ENCODE measurements around the gene SNX10.

SNX10 gene

GRCh38 chr7:26343837-26344236, 52.2 kb downstream of the SNX10 start:
- Mint-ChIP-seq H3K27me3 (ENCODE audit: low read depth, poor library complexity) (peaks cover 6% of the 10 kb centered on the region), H3K4me3 (no peak overlapping the region), H3K36me3 (ENCODE audit: low read depth) (peaks cover 10% of the 10 kb centered on the region), H3K27ac (no peak overlapping the region), H3K9me3 (no peaks in the 10 kb centered on the region), H3K4me1 (peaks cover 41% of the 10 kb centered on the region)
- no peak for TF ChIP-seq CTCF (IDR thresholded peaks at IDR 0.05)
- no peak for DNase-seq

GRCh38 chr7:26345202-26345601, 53.5 kb downstream of the SNX10 start:
- H3K4me3 Mint-ChIP-seq = no peak overlapping the region
- DNase-seq = no peak
- H3K4me1 Mint-ChIP-seq = peaks cover 51% of the 10 kb centered on the region
- H3K27ac Mint-ChIP-seq = no peak overlapping the region
- H3K9me3 Mint-ChIP-seq = no peaks in the 10 kb centered on the region
- peaks cover 6% of the 10 kb centered on the region for H3K27me3 Mint-ChIP-seq (ENCODE audit: low read depth, poor library complexity)
- TF ChIP-seq CTCF (IDR thresholded peaks at IDR 0.05) = no peak
- peaks cover 10% of the 10 kb centered on the region for H3K36me3 Mint-ChIP-seq (ENCODE audit: low read depth)

GRCh38 chr7:26345837-26346236, 54.2 kb downstream of the SNX10 start:
- H3K4me3 Mint-ChIP-seq = no peak overlapping the region
- no peak for DNase-seq
- peaks cover 51% of the 10 kb centered on the region for H3K4me1 Mint-ChIP-seq
- H3K36me3 Mint-ChIP-seq (ENCODE audit: low read depth) = peaks cover 10% of the 10 kb centered on the region
- peaks cover 6% of the 10 kb centered on the region for H3K27me3 Mint-ChIP-seq (ENCODE audit: low read depth, poor library complexity)
- TF ChIP-seq CTCF (IDR thresholded peaks at IDR 0.05) = no peak
- no peak overlapping the region for H3K27ac Mint-ChIP-seq
- no peaks in the 10 kb centered on the region for H3K9me3 Mint-ChIP-seq

GRCh38 chr7:26346611-26347203, 55.0 kb downstream of the SNX10 start:
- TF ChIP-seq CTCF (IDR thresholded peaks at IDR 0.05) = no peak
- H3K36me3 Mint-ChIP-seq (ENCODE audit: low read depth) = peaks cover 10% of the 10 kb centered on the region
- peaks cover 51% of the 10 kb centered on the region for H3K4me1 Mint-ChIP-seq
- no peak for DNase-seq
- no peaks in the 10 kb centered on the region for H3K9me3 Mint-ChIP-seq
- H3K27me3 Mint-ChIP-seq (ENCODE audit: low read depth, poor library complexity) = peaks cover 6% of the 10 kb centered on the region
- H3K4me3 Mint-ChIP-seq = no peak overlapping the region
- no peak overlapping the region for H3K27ac Mint-ChIP-seq

GRCh38 chr7:26348234-26348851, 56.7 kb downstream of the SNX10 start:
- Mint-ChIP-seq H3K4me3 (no peak overlapping the region), H3K27me3 (ENCODE audit: low read depth, poor library complexity) (peaks cover 6% of the 10 kb centered on the region), H3K27ac (no peak overlapping the region), H3K4me1 (peaks cover 48% of the 10 kb centered on the region), H3K9me3 (no peaks in the 10 kb centered on the region), H3K36me3 (ENCODE audit: low read depth) (peaks cover 10% of the 10 kb centered on the region)
- no peak for TF ChIP-seq CTCF (IDR thresholded peaks at IDR 0.05)
- DNase-seq = no peak

Measured in nephron progenitor cell (in vitro differentiated cells).